Panc1 (cell line): Measurements from ENCODE around the gene TFEB. TPM values are rescaled to one million over a fixed set of nuclear protein-coding genes. Genes with fewer than 3 reads are reported as not detected.

Source experiments
- ATAC-seq: fragments of 200-7000 bp; cut with Tn5 transposase; 2 replicates; pipeline ENCODE4 v1.9.1; 2020; ENCODE audit warnings: mild to moderate bottlenecking, moderate library complexity
- BruUV-seq: library from RNA; stranded (reverse); fragments of 400-500 nt; replicated peaks from 2 replicates; lab custom pipeline; 2021; lab: Mats Ljungman, UMichigan
- CTCF ChIA-PET: fragments of 300-600 bp; sonication (Branson Sonifier 250); formaldehyde crosslinking; loops from one replicate; lab custom pipeline; 2022; ENCODE audit warnings: antibody characterized with exemption; lab: Charles Lee
- POLR2A ChIA-PET: fragments of 300-600 bp; sonication (Branson Sonifier 250); formaldehyde crosslinking; loops from one replicate; lab custom pipeline; 2022; ENCODE audit warnings: antibody characterized with exemption; lab: Charles Lee
- DNase-seq: peaks from one replicate; pipeline ENCODE4 v3.0.0-alpha.2; 2010; ENCODE audit warnings: low read depth, low spot score
- H3K27ac ChIP-seq: 2 replicates; pipeline ENCODE4 v1.5.1; 2011; ENCODE audit warnings: mild to moderate bottlenecking, low read length, inconsistent platforms
- H3K27me3 ChIP-seq: fragments of 200-500 bp; sonication (Bioruptor generic); 2 replicates; pipeline ENCODE4 v1.6.0; 2014; ENCODE audit warnings: low read length, inconsistent platforms; ENCODE audit not compliant: control insufficient read depth, insufficient read depth
- H3K36me3 ChIP-seq: fragments of 200-500 bp; sonication (Bioruptor generic); 2 replicates; pipeline ENCODE4 v1.5.1; 2014; ENCODE audit warnings: inconsistent platforms, mild to moderate bottlenecking, low read length, moderate library complexity; ENCODE audit not compliant: control insufficient read depth, insufficient read depth
- H3K4me1 ChIP-seq: 2 replicates; pipeline ENCODE4 v1.5.1; 2011; ENCODE audit warnings: inconsistent platforms, mild to moderate bottlenecking, low read length, moderate library complexity; ENCODE audit not compliant: control insufficient read depth, insufficient read depth
- H3K4me3 ChIP-seq, 2 experiments: 2 replicates each; pipeline ENCODE4 v1.5.1; 2011 to 2012; ENCODE audit warnings: low read depth in 2 of 2, low read length in 2 of 2, mild to moderate bottlenecking in 2 of 2, inconsistent platforms in 1 of 2, moderate library complexity in 1 of 2
- H3K9me3 ChIP-seq: fragments of 200-500 bp; sonication (Bioruptor generic); 2 replicates; pipeline ENCODE4 v1.5.1; 2014; ENCODE audit warnings: low read depth, mild to moderate bottlenecking, inconsistent platforms, low read length, moderate library complexity; ENCODE audit not compliant: control insufficient read depth, insufficient read depth
- POLR2AphosphoS5 ChIP-seq: IDR thresholded peaks from 2 replicates; pipeline ENCODE4 v1.6.1; 2012; ENCODE audit warnings: mild to moderate bottlenecking, low read depth, low read length, moderate library complexity
- SIN3A ChIP-seq: IDR thresholded peaks from 2 replicates; pipeline ENCODE4 v1.6.1; 2012; ENCODE audit warnings: low read depth, mild to moderate bottlenecking, low read length, moderate library complexity, borderline replicate concordance; ENCODE audit not compliant: insufficient read depth
- TCF7L2 ChIP-seq: IDR thresholded peaks from 2 replicates; pipeline ENCODE4 v1.6.1; 2011; ENCODE audit warnings: mild to moderate bottlenecking, low read depth, low read length, inconsistent platforms
- in situ Hi-C: cut with HindIII; loops from 2 replicates; pipeline ENCODE4 v1.10.0; 2016; ENCODE audit warnings: low sequenced_read_pairs, low pct_unique_long_range_greater_than_20kb
- intact Hi-C: fragments of 100-400 bp; cut with micrococcal nuclease; formaldehyde crosslinking; loops from one replicate; pipeline ENCODE4 v1.10.0; 2022; ENCODE audit not compliant: unreplicated experiment
- total RNA-seq: library from RNA; stranded (reverse); gene quantifications from one replicate; pipeline ENCODE4 v1.2.1, GENCODE V29; 2021; ENCODE audit not compliant: unreplicated experiment
- TF ChIP-seq, protein P1 (sequence below), 2 experiments: IDR thresholded peaks; 2 replicates each; pipeline ENCODE4 v1.6.1; 2011 to 2012; ENCODE audit warnings: low read depth in 2 of 2, control low read depth in 1 of 2, low read length in 1 of 2, mild to moderate bottlenecking in 1 of 2, moderate library complexity in 1 of 2; ENCODE audit not compliant: insufficient read depth in 1 of 2
- TF ChIP-seq, protein P2 (sequence below): fragments of 450-650 bp; IDR thresholded peaks from 2 replicates; pipeline ENCODE4 v1.5.1; 2017; ENCODE audit warnings: mild to moderate bottlenecking

The TFEB gene
- total RNA-seq, 1 experiment from 2014 or later = 13.3 TPM

DNA sequence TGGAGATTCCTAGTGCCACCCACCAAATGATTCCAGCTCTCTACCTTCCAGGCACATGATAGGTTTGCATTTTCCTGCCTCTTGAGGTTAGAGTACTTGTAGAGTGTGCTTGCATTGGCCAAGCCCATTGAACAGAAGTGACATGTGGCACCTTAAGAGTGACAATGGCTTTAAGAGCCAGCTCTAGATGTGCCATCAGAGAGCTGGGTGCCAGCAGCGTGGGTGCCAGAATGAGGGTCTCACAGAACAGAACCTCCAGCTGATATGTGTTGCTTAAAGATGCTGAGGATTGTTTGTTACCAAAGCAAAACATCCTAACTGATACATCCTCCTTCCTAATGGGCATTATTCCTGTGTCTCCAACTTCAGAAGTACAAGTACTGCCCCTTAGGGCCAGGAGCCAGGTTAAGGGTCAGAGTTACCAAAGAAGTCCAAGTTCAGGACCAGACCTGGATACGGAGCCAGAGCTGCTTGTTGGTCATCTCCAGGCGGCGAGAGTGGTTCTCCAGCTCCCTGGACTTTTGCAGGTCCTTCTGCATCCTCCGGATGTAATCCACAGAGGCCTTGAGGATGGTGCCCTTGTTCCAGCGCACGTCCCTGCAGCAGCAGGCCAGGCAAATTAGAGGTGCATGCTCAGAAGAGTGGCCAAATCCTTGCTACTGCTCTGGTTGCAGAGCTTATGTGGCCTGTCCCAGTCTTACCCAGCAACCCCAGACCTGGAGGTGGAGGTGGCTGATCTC lies 49.6 kb downstream of the TFEB start:
- no peaks in the 10 kb centered on the region for H3K27me3 ChIP-seq
- intact Hi-C loops = loop anchor here (10.0 kb wide), 1 partner anchor 261 kb away; no protein-coding TSS in a partner anchor
- BruUV-seq = no TSS peak
- TF ChIP-seq, protein P1, sequence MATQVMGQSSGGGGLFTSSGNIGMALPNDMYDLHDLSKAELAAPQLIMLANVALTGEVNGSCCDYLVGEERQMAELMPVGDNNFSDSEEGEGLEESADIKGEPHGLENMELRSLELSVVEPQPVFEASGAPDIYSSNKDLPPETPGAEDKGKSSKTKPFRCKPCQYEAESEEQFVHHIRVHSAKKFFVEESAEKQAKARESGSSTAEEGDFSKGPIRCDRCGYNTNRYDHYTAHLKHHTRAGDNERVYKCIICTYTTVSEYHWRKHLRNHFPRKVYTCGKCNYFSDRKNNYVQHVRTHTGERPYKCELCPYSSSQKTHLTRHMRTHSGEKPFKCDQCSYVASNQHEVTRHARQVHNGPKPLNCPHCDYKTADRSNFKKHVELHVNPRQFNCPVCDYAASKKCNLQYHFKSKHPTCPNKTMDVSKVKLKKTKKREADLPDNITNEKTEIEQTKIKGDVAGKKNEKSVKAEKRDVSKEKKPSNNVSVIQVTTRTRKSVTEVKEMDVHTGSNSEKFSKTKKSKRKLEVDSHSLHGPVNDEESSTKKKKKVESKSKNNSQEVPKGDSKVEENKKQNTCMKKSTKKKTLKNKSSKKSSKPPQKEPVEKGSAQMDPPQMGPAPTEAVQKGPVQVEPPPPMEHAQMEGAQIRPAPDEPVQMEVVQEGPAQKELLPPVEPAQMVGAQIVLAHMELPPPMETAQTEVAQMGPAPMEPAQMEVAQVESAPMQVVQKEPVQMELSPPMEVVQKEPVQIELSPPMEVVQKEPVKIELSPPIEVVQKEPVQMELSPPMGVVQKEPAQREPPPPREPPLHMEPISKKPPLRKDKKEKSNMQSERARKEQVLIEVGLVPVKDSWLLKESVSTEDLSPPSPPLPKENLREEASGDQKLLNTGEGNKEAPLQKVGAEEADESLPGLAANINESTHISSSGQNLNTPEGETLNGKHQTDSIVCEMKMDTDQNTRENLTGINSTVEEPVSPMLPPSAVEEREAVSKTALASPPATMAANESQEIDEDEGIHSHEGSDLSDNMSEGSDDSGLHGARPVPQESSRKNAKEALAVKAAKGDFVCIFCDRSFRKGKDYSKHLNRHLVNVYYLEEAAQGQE (IDR thresholded peaks at IDR 0.05; ENCODE audit: insufficient read depth in 1 of 2, low read depth in 2 of 2, low read length in 1 of 2) = no peak
- no peak for TF ChIP-seq POLR2AphosphoS5
- TF ChIP-seq, protein P2, sequence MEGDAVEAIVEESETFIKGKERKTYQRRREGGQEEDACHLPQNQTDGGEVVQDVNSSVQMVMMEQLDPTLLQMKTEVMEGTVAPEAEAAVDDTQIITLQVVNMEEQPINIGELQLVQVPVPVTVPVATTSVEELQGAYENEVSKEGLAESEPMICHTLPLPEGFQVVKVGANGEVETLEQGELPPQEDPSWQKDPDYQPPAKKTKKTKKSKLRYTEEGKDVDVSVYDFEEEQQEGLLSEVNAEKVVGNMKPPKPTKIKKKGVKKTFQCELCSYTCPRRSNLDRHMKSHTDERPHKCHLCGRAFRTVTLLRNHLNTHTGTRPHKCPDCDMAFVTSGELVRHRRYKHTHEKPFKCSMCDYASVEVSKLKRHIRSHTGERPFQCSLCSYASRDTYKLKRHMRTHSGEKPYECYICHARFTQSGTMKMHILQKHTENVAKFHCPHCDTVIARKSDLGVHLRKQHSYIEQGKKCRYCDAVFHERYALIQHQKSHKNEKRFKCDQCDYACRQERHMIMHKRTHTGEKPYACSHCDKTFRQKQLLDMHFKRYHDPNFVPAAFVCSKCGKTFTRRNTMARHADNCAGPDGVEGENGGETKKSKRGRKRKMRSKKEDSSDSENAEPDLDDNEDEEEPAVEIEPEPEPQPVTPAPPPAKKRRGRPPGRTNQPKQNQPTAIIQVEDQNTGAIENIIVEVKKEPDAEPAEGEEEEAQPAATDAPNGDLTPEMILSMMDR = no peak
- no peak for TF ChIP-seq TCF7L2
- no peak for TF ChIP-seq SIN3A
- CTCF ChIA-PET = interaction anchor here (0.6 to 1.0 kb wide), 2 partner anchors 269 to 319 kb away, joined by 3 to 5 read pairs; no protein-coding TSS in a partner anchor
- H3K36me3 ChIP-seq = no peaks in the 10 kb centered on the region
- ATAC-seq (no peak), DNase-seq (no peak)
- POLR2A ChIA-PET = interaction anchor here (0.5 kb wide), 1 partner anchor 15 kb away, joined by 3 read pairs; no protein-coding TSS in a partner anchor
- in situ Hi-C loops = no loop called here
- H3K9me3 ChIP-seq = no peaks in the 10 kb centered on the region
- no peak overlapping the region for H3K27ac ChIP-seq
- H3K4me3 ChIP-seq = no peak overlapping the region
- H3K4me1 ChIP-seq = no peaks in the 10 kb centered on the region; the same call in none of the 2 replicates

DNA sequence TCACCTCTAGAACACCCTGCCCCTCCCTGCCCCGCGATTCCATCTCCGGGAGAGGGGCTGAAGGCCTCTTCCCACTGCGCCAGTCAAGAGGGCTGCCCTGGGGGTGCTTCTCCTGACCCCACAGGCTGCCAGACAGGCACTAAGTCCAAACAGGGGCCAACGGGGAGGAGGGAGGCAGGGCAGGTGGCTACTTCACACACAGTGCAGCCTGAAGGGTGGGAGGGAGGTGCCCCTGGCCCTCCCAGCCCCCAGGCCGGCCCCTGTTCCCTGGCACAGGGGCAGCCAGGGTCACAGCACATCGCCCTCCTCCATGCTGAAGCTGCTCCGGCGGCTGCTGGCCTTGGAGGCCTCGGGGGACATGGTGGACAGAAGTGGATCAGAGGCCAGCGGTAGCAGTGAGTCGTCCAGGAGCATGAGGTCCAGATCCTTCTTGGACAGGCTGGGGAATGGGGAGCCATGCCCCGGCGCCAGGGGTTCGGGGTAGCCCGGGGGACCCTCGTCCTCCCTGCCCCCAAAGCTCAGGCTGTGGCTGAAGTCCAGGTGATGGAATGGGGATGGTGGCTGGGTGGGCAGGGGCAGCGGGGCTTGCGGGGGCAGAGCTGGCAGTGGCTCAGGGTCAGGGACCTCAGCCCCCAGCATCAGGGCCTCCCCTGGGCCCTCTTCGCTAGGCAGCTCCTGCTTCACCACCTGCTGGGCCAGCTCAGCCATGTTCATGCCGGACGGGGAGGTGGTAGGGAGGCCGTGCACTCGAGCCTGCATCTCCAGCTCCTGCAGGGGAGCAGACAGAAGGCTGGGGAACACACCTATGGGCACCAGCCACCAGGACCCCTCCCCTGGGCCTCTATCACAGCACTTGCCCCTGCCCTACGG lies 50.9 kb downstream of the TFEB start:
- H3K9me3 ChIP-seq = no peaks in the 10 kb centered on the region
- TF ChIP-seq TCF7L2 (no peak), SIN3A (no peak), POLR2AphosphoS5 (no peak)
- TF ChIP-seq, protein P1 (IDR thresholded peaks at IDR 0.05; ENCODE audit: insufficient read depth in 1 of 2, low read depth in 2 of 2, low read length in 1 of 2) = no peak
- TF ChIP-seq, protein P2 = no peak
- BruUV-seq = no TSS peak
- no peak for ATAC-seq
- in situ Hi-C loops = no loop called here
- intact Hi-C loops = loop anchor here (10.0 kb wide), 1 partner anchor 260 kb away; no protein-coding TSS in a partner anchor
- no peaks in the 10 kb centered on the region; the same call in none of the 2 replicates for H3K4me1 ChIP-seq
- no peak overlapping the region for H3K27ac ChIP-seq
- H3K36me3 ChIP-seq = no peaks in the 10 kb centered on the region
- ChIA-PET CTCF (interaction anchor here (0.6 to 1.7 kb wide), 5 partner anchors 64 to 378 kb away, joined by 3 to 19 read pairs (median 5); no protein-coding TSS in a partner anchor), POLR2A (interaction anchor here (0.6 kb wide), 1 partner anchor 52 kb away, joined by 12 read pairs; no protein-coding TSS in a partner anchor)
- no peak for DNase-seq
- H3K27me3 ChIP-seq = no peaks in the 10 kb centered on the region
- H3K4me3 ChIP-seq = no peak overlapping the region
